HG02678 (cell line): ENCODE measurements around the gene DNAH11.
"Not testable (repeated sequence)": the region's sequence is repeated elsewhere in the genome, so short reads cannot be mapped to it uniquely, and the experiment has no call there.

Experiments
- ATAC-seq: cut with Tn5 transposase; IDR thresholded peaks from one replicate; pipeline ENCODE4 v1.9.1; 2021; ENCODE audit warnings: mild to moderate bottlenecking, moderate library complexity; ENCODE audit not compliant: unreplicated experiment

DNAH11 gene

DNA sequence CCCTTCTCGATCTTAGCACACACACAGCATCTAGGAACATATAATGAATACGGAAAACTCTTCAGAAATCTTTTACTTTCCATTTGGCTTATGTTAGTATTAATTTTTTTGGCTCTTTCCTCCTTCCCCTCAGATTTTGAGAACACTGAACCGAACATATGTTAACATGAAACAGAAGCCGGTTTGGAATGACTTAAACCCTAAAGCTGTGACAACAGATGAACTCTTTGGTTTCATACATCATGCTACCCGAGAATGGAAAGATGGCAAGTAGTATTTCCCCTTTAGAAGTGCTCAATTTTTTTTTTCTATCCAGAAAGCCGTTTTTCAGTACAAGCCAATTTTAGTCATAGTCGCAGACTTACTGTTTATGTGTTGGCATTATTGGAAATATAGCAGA, 164.7 kb downstream of the DNAH11 start:
- no peak for ATAC-seq

DNA sequence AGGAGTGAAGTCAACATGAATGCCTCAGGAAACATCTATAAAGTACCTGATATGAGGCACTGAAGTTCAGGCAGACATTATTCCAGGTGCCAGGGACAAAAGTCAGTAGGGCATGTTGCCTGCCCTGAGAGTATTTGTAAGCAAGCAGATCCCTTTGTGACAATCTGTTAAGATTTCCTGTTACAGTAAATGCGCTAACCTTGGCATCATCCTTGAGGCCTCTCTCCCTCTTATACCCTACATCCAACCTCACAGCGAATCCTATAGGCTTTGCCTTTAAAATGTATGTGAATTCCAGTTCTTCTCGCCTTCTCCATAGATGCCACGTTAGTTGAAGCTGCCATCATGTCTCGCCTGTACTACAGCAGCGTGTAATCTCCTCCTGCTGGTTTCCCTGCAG, 165.3 kb downstream of the DNAH11 start:
- ATAC-seq, result no peak

DNA sequence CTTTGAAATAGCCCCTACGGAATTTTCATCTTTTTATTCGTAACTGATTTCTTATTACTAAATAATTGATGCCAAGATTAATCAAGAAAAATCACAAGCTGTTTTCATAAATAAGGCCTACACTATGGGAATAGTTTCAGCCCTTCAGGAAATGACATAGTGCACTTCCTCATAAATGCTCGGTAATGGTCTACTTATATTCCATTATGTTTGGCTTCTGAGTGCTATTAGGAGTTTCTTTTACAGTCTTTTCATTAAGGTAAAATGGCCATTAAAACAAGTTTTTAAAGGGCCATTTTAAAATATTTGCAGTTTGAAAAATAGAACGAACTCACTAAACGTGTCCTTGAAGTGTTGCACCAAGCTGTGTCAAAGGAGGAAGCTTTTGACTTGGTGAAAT, 174.5 kb downstream of the DNAH11 start:
- no peak for ATAC-seq

DNA sequence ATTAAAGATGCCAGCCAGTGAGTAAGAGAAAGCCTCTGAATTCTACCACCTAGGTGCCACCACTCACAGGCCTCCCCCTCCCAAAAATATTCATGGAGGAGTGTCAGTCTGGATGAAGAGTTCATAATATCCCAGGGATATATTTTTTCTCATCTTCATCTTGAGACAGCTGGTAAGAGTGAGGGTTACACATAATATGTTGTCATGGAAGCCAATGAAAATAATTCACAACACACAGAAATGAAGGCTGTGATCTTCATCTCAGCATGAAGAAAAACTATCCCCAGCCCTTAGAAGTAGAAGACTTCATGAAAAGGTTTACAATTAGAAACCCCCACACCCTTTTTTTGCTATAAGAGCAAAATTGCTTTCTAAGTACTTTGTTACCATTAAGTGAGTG, 175.6 kb downstream of the DNAH11 start:
- no peak for ATAC-seq

DNA sequence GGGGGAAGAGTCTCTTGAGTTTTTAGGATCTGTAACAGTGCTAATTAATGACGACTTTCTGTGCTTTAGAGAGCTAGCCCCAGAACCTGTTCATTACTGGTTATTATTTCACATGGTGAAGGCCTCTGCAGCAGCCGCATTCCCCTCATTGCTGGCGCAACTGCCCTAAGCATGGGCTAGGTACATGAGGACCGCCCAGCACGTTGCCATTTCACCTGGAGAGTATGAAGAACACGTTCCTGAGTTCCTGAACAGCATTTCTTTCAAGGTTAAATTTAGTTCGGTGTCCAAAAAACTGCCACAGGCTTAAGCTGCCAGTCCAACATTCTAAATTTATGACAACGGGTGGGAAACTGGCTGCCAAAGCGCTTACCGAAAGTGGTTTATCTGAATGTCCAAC, 177.0 kb downstream of the DNAH11 start:
- ATAC-seq, result no peak

DNA sequence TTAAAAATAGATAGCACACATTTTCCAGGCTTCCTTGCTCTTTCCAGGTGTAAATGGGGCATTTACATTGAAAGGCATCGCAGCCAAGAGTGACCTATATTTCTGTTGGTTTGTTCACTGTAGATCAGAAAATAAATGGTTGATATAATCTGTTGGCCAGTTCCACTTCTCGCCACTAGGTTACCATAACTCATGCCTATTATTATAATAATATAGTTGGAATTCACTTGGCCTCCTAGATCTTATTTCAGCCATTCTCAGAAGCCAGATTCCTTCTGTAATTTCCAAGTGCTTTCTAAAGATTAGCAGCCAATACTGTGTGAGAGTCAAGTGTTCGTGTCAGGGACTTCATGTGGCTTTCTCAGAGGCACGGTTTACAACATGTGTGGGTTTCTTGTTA, 179.5 kb downstream of the DNAH11 start:
- no peak for ATAC-seq

DNA sequence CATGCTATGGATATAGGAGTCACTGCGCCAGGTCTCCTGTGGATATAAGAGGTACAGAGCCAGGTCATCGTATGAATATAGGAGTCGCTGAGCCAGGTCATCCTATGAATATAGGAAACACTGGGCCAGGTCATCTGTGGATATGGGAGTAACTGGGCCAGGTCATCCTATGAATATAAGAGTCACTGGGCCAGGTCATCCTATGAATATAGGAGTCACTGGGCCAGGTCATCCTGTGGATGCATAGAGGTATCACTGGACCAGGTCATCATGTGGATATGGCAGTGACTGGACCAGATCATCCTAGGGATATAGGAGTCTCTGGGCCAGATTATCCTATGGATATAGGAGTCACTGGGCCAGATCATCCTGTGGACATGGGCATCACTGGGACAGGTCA, 181.7 kb downstream of the DNAH11 start:
- ATAC-seq, result no peak

DNA sequence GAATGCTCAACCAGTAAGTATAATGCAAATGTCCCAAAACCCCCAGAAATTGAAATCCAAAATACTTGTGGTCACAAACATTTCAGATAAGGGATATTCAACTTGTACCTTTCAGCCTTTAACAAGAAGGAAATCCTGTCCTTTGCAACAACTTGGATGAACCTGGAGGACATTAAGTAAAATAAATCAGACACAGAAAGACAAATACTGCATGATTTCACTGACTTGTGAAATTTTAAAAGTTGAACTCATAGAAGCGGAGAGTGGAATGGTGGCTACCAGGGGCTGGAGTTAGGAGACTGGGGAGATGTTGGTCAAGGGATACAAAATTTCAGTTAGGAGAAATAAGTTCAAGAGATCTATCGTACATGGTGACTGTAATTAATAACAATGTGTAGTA, 187.6 kb downstream of the DNAH11 start:
- ATAC-seq, result no peak

DNA sequence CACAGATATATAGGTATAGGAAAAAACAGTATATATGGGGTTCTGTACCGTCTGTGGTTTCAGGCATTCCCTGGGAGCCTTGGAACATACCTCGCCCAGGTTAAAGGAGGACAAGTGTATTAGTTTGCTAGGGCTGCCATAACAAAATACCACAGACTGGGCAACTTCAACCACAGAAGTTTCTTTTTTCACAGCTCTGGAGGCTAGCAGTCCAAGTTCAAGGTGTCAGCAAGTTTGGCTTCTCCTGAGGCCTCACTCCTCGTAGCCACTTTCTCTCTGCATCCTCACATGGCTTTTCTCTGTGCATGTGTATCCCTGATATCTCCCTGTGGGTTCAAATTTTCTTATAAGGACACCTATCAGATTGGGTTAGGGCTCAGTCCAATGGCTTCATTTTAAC, 189.1 kb downstream of the DNAH11 start:
- no peak for ATAC-seq

DNA sequence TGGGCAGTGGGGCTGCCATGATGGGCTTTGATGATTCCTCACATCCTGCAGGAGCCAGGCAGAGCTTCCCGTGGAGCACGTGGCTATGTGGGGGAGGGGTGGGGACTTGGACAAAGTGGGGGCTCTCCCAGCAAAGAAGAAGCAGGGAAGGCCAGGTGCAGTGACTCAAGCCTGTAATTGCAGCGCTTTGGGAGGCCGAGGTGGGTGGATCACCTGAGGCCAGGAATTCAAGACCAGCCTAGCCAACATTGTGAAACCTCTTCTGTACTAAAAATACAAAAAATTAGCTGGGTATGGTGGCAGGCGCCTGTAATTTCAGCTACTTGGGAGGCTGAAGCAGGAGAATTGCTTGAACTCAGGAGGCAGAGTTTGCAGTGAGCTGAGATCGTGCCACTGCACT, 190.1 kb downstream of the DNAH11 start:
- not testable (repeated sequence) for ATAC-seq

DNA sequence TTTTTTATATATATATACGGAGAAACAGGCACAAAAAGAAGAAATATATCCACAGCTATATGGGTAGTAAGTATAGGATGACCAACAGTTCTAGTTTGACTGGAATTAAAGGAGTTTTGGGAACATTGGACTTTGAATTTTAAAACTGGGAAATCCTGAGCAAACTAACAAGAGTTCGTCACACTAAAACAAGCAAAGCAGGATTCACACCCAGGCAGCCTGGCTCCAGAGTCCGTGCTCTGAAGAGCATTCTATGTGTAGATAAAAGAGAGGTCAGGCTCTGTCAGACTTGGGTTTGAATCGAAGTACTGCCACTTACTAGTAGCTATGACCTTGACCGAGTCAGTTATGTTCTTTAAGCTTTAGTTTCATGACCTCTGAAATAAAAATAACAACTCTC, 191.0 kb downstream of the DNAH11 start:
- ATAC-seq, result no peak

DNA sequence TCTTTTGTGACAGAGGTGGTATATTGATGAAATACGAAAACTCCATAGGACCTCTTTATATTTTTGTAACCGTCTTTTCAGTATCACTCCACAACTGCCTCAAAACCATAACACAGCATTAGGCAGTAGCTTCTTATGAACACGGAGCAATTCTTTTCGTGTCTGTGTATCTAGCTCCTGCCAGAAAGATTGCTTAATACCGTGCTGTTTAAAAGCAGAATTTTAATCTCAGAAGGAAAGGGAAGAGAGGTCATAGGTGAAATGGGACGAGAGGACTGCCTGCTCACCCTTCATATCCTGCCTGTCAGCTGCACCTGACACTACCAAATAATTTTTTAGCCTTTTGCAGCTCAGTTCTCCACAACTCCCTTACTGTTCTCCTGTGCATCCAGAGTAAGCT, 200.7 kb downstream of the DNAH11 start:
- ATAC-seq, result no peak

DNA sequence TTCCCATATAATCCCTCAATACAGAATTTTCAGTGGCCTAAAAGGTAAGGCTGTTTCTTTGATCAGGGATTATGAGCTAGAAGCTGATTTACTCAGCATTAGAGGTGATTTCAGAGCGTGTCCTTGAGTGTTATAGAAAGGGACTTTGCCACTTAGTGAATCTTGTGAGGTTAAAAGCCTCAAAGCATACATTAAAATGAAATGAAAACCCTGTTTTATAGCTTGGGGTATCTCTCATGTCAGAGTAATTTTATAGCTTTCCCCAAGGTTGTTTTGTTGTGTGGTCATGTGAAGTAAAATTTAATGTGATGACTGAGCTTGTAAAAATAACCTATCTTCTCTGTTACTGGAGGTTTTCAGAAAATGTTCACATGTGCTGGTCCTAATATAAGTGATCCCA, 204.1 kb downstream of the DNAH11 start:
- no peak for ATAC-seq

DNA sequence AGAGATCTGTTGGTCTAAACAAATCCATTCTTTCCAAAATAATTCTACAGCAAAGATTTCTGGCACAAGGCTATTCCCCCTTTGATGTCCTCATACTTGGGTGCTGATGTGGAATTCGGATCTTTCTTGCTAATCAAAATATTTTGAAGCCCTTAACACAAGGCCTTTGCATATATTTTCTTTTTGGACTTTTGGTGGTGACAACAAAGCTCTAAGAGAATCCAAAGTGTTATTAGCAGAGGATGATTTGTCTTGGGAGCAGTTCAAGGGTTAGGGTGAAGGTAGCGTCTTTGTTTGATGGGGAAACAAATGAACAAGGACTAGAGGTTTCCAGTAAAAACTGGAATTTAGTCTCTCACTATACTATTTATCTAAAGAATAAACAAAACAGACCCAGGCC, 205.0 kb downstream of the DNAH11 start:
- ATAC-seq, result no peak

DNA sequence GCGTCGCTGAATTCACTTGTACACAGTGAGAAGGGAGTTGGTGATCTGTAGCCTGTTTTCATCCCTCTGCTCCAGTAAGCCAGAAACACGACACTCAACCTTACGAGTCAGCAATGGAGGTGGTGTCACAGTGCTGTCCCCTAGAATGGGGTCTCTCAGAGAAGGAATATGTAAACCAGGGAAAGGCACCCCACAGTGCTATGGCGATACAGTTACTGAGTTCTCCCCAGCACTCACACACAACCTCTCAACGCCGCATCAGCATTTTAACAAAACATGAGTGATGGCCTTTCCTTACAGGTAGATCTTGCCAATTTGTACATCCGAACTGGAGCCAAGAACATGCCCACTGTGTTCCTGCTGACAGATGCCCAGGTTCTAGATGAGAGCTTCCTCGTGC, 206.5 kb downstream of the DNAH11 start:
- no peak for ATAC-seq

DNA sequence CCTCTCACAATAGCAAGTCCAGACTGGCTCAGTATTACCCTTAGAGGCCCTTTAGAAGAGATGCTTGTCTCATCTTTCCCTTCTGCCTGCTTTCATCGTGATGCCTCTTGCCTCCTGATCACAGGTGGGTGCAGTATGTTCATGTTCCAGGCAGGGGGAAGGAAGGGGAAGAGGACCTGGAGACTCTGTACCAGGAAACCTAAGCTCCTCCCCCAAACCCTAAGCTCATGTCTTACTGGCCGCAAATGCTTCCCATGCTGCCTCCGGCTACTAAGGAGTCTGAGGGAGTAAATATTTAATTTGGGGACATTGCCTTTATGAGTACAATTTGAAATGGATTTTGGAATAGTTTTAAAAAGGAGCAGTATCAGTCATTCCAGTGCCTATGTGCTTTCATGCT, 210.2 kb downstream of the DNAH11 start:
- no peak for ATAC-seq

DNA sequence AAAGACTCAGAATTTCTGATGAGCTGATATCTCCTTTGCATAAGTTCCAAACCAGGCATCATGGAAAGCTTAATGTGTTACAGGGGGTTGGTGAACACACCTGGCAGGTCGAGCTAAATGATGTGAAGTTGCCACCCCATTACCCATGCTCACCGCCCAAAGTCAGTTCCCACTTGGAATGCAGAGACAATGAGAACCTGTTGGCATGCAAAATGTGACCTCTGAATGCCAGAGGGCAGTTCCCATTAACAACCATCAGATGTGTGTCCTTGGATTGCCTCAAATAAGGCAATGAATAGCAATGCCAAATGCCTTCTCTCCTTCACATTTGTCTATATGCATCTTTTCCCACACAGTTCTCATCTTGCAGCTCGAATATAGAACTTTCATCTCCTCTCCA, 212.1 kb downstream of the DNAH11 start:
- no peak for ATAC-seq

DNA sequence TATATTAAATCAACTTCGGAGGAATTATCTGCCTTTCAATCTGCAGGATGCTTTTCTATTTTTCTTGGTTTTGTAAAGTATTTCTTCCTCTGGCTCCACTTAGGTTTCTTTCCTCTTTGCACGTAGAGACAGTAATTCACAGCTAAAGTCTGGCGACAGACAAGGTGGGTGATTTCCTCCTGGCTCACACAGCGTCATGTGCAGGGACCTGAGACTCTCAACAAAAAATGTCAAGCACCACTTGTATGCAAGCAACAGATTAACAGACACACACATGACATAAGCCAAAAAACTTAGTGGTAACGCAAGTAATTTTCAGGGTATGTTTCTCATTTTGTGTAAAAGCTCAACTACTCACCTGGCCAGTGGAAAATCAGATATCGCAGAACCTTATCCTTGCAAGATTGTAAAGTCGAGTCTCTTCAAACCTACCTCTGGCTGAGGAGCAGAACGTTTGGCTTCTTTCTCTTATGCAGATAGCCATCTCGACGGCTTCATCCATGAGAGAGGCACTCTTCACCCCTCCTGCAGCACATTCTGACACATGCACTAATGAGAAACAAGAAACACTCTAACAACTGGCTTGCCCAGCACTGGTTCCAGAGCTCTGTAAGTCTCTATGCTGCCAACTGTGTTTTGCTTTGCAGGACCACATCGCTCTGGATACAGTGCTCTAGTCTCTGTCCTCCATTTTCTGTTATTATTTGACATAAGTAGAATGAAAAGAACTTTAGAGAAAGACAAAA, 214.9 kb downstream of the DNAH11 start:
- no peak for ATAC-seq

DNA sequence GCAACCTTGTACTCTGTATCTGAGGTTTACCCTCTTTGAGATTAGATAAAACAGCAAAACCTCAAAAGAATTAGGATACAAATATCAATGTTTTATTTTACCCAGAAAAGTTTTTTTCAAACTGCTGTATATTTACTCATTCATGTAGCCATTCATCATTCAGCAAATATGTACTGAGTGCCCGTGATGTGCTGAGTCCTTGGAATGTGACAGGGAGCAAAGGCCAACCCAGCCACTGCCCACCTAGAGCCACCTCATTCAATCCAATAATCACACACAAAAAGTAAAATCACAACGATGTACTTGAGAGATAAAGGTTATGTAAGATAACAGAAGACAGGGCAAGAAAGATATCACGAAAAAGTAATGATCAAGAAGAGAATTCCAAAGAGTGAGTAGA, 215.4 kb downstream of the DNAH11 start:
- ATAC-seq, result no peak

DNA sequence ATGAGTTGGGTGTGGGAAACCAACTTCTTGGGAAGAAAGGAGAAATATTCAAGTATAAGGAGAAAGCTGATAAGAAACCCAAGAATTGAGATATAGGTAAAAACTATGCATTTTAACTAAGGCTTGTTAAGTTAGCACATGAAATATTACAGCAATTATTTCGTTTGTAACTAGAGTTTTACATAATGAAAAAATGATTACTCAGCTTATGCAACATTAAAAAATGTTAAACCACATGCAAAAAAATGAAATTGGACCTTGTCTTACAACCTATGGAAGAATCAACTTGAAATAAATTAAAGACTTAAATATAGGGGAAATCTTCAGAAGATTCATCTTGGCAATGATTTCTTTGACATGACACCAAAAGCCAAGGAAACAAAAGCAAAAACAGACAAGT, 219.6 kb downstream of the DNAH11 start:
- no peak for ATAC-seq

DNA sequence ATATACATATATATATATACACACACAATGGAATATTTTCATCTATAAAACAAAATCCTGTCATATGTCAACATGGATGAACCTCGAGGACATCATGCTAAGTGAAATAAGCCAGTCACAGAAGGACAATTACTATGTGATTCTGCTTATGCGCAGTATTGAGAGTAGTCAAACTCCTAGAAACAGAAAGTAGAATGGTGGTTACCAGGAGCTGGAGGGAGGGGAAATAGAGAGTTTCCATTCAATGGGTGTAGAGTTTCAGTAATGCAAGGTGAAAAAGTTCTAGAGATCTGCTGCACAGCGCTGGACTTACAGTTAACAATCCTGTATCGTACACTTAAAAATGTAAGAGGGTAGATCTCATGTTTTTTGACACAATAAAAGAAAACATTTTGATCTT, 221.0 kb downstream of the DNAH11 start:
- ATAC-seq, result no peak

DNA sequence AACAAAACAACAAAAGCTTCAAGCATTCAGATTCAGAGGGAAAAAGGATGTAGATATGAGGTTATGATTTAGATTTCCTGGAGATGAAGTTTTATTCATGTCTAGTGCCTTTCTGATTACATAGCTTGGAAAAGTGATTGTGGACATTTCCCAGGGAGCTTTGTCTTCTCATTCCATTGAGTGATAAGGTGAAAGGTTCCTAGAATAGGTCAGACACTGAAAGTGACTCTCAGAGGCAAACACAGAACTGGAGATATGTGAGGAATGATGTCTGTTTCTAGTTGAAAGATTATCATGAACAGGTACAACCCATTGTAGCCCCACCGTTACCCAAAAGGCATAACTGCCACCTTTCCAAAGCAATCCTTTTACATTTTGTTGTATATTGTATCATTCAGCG, 223.4 kb downstream of the DNAH11 start:
- ATAC-seq, result no peak

DNA sequence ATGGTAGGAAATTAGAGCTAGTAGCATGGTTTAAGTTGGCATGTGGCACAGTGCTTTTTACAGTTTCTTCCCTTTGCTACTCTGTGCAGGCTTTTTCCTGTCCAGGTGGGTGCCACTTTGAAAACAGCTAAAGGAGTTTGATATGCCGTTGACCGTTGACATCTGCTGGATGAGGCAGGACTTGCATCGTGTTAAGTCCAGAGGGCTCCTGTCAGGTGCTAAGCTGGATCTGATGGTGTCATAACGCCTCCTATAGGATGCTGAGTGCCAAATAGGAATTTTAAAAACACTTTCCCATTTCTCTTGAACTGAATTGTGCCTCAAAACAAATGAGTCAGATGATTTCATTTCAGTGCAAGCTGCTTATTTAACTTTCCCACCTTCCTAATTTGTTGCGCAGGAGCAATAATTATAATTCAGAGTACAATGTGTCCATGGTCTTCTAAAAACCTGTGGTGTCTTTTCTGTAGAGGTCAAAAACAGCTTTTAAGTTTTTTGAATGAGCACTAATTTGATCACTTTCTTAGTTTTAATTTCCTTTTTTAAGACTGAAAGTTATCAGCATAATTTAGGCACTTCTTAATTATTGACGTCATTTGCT, 224.6 kb downstream of the DNAH11 start:
- peak; percentile 86 for ATAC-seq
